Memory B cell (primary cell): ENCODE results near the gene SHOX.

Experiments used
- ATAC-seq: fragments of 150-1000 bp; cut with Tn5 transposase; 2 replicates; pipeline ENCODE4 v1.10.0; 2021; ENCODE audit warnings: low read depth, mild to moderate bottlenecking, moderate library complexity
- DNase-seq, 2 donors: peaks; one replicate each; pipeline ENCODE4 v3.0.0; 2022; ENCODE audit warnings: low spot score in 2 of 2
- H3K27ac Mint-ChIP-seq: one replicate; pipeline ENCODE4 v1.8.0; 2022; ENCODE audit warnings: mild to moderate bottlenecking, moderate library complexity, mixed read lengths
- H3K27me3 Mint-ChIP-seq: one replicate; pipeline ENCODE4 v1.8.0; 2022; ENCODE audit warnings: mixed read lengths
- H3K36me3 Mint-ChIP-seq: one replicate; pipeline ENCODE4 v1.8.0; 2022; ENCODE audit warnings: mild to moderate bottlenecking, mixed read lengths
- H3K4me1 Mint-ChIP-seq: one replicate; pipeline ENCODE4 v1.8.0; 2022; ENCODE audit warnings: mixed read lengths
- H3K4me3 Mint-ChIP-seq: one replicate; pipeline ENCODE4 v1.8.0; 2022; ENCODE audit warnings: mild to moderate bottlenecking, moderate library complexity, mixed read lengths
- H3K9me3 Mint-ChIP-seq: one replicate; pipeline ENCODE4 v1.8.0; 2022; ENCODE audit warnings: mixed read lengths

The SHOX gene

DNA sequence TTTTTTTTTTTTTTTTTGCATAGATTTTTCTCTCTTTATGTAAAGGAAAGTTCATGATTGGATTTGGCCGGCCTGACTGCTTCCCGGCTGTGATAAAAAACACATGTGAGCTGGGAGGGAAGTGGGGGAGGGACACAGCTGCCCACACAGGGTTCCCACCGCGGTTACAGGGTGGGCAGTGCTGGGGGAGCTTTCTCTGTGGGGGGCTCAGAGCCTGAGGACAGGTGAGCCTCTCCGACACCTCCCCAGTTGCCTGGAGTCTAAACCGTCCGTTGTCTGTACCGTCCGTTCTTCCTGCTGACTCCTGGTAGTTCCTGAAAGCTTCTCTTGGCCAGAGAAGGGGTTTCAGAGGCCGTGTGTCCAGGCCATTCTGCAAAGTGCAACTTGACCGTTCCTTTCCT lies 21.8 kb downstream of the SHOX start:
- DNase-seq: no peak
- Mint-ChIP-seq H3K36me3 (no peaks in the 10 kb centered on the region), H3K4me1 (no peaks in the 10 kb centered on the region), H3K27ac (no peak overlapping the region), H3K9me3 (no peaks in the 10 kb centered on the region), H3K27me3 (no peaks in the 10 kb centered on the region), H3K4me3 (no peak overlapping the region)
- ATAC-seq: no peak

GRCh38 chrX:653306-653705 lies 22.7 kb downstream of the SHOX start:
- Mint-ChIP-seq H3K27ac (no peak overlapping the region), H3K36me3 (no peaks in the 10 kb centered on the region), H3K9me3 (no peaks in the 10 kb centered on the region), H3K27me3 (no peaks in the 10 kb centered on the region), H3K4me1 (no peaks in the 10 kb centered on the region), H3K4me3 (no peak overlapping the region)
- ATAC-seq (no peak), DNase-seq (no peak)

GRCh38 chrX:661154-661553 lies 30.6 kb downstream of the SHOX start:
- peaks cover 2% of the 10 kb centered on the region for H3K9me3 Mint-ChIP-seq
- ATAC-seq (no peak), DNase-seq (no peak)
- no peaks in the 10 kb centered on the region for H3K36me3 Mint-ChIP-seq
- no peak overlapping the region for H3K4me3 Mint-ChIP-seq
- no peaks in the 10 kb centered on the region for H3K27me3 Mint-ChIP-seq
- no peaks in the 10 kb centered on the region for H3K4me1 Mint-ChIP-seq
- H3K27ac Mint-ChIP-seq: no peak overlapping the region

DNA sequence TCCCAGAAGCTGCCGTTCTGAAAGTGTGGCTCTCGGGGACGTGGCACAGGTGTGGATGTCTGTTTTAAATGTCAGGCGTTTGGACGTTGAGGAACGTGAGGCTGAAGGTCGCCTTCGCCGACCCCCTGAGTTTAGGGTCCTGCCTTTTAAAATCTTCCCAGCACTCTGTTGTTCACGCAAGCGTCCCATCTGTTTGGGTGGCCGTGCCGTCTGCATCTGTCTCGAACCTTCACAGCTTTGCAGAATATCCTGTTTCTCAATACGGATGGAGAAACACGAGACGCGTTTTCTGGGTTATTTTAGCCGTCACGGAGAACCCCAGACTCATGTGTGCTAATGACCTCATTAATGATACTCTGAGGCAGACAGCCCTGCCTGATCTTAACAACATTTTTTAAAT lies 31.5 kb downstream of the SHOX start:
- no peak for ATAC-seq
- no peak overlapping the region for H3K27ac Mint-ChIP-seq
- H3K9me3 Mint-ChIP-seq: peaks cover 2% of the 10 kb centered on the region
- no peaks in the 10 kb centered on the region for H3K36me3 Mint-ChIP-seq
- H3K4me3 Mint-ChIP-seq: no peak overlapping the region
- H3K4me1 Mint-ChIP-seq: no peaks in the 10 kb centered on the region
- no peaks in the 10 kb centered on the region for H3K27me3 Mint-ChIP-seq
- DNase-seq: no peak

DNA sequence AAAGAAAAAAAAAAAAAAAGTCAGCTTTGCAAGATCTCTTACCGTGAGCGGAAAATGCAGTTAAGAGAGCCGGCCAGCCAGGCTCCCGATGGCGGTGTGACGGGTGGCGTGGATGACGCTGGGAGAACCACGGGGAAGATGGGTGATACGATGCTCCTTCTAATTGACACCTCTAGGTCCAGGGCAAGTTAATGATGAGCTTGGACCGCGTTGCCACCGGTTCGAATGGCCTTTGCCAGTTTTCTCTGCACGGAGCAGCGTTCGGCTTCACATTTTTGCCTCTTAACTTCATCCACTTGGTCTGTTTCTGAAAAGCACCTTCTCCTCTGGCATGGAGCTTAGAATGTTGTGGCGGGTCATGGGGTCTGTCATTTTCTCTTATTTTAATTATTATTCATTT lies 33.2 kb downstream of the SHOX start:
- no peaks in the 10 kb centered on the region for H3K27me3 Mint-ChIP-seq
- no peak overlapping the region for H3K4me3 Mint-ChIP-seq
- H3K27ac Mint-ChIP-seq: no peak overlapping the region

GRCh38 chrX:666762-667720 lies 36.5 kb downstream of the SHOX start:
- Mint-ChIP-seq H3K9me3 (peaks cover 2% of the 10 kb centered on the region), H3K4me3 (no peak overlapping the region), H3K27ac (no peak overlapping the region), H3K4me1 (no peaks in the 10 kb centered on the region), H3K27me3 (peaks cover 3% of the 10 kb centered on the region), H3K36me3 (no peaks in the 10 kb centered on the region)
- DNase-seq: no peak
- no peak for ATAC-seq

More for the DNA sequence above, 33.2 kb downstream of the SHOX start:
- DNase-seq (no peak), ATAC-seq (no peak)
- H3K9me3 Mint-ChIP-seq: peaks cover 2% of the 10 kb centered on the region
- H3K4me1 Mint-ChIP-seq: no peaks in the 10 kb centered on the region
- H3K36me3 Mint-ChIP-seq: no peaks in the 10 kb centered on the region

DNA sequence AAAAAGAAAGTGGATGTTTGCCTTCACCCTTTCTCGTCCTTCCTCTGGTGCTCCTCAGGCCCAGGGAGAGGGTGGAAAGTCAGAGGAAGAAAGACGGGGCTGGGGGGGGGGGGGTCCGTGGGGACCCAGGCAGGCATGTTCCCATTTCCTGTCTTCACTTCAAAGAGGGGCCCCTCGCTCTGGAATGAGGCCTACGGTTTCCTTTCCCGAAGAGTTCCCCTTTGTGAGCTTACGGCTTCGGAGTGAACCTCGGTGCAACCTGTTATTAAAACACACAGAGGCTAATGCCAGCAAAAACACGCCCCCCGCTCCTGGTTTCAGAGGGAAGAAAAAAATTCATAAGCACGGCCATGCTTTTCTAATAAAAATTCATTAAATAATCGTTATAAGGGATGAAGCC lies 40.1 kb downstream of the SHOX start:
- H3K4me3 Mint-ChIP-seq: no peak overlapping the region
- DNase-seq (no peak), ATAC-seq (no peak)
- H3K36me3 Mint-ChIP-seq: peaks cover 4% of the 10 kb centered on the region
- H3K27me3 Mint-ChIP-seq: peaks cover 11% of the 10 kb centered on the region
- peaks cover 7% of the 10 kb centered on the region for H3K9me3 Mint-ChIP-seq
- no peaks in the 10 kb centered on the region for H3K4me1 Mint-ChIP-seq
- no peak overlapping the region for H3K27ac Mint-ChIP-seq

- no peak for DNase-seq
- Mint-ChIP-seq H3K27ac (no peak overlapping the region), H3K4me3 (no peak overlapping the region), H3K36me3 (peaks cover 4% of the 10 kb centered on the region), H3K9me3 (peaks cover 7% of the 10 kb centered on the region), H3K27me3 (peaks cover 11% of the 10 kb centered on the region), H3K4me1 (no peaks in the 10 kb centered on the region)
- no peak for ATAC-seq
Measured at GRCh38 chrX:672931-673330, 42.3 kb downstream of the SHOX start.

- DNase-seq: no peak
- Mint-ChIP-seq H3K4me3 (no peak overlapping the region), H3K27me3 (peaks cover 11% of the 10 kb centered on the region), H3K36me3 (peaks cover 4% of the 10 kb centered on the region), H3K4me1 (no peaks in the 10 kb centered on the region), H3K9me3 (peaks cover 12% of the 10 kb centered on the region), H3K27ac (no peak overlapping the region)
- ATAC-seq: no peak
Measured at GRCh38 chrX:675279-675954, 44.8 kb downstream of the SHOX start.

- ATAC-seq: no peak
- H3K27me3 Mint-ChIP-seq: peaks cover 11% of the 10 kb centered on the region
- peaks cover 12% of the 10 kb centered on the region for H3K9me3 Mint-ChIP-seq
- DNase-seq: no peak
- no peak overlapping the region for H3K27ac Mint-ChIP-seq
- H3K4me3 Mint-ChIP-seq: no peak overlapping the region
- H3K4me1 Mint-ChIP-seq: no peaks in the 10 kb centered on the region
- peaks cover 4% of the 10 kb centered on the region for H3K36me3 Mint-ChIP-seq
Measured at GRCh38 chrX:675955-676295, 45.3 kb downstream of the SHOX start.

- H3K27ac Mint-ChIP-seq: no peak overlapping the region
Measured at GRCh38 chrX:677376-677775, 46.8 kb downstream of the SHOX start.

DNA sequence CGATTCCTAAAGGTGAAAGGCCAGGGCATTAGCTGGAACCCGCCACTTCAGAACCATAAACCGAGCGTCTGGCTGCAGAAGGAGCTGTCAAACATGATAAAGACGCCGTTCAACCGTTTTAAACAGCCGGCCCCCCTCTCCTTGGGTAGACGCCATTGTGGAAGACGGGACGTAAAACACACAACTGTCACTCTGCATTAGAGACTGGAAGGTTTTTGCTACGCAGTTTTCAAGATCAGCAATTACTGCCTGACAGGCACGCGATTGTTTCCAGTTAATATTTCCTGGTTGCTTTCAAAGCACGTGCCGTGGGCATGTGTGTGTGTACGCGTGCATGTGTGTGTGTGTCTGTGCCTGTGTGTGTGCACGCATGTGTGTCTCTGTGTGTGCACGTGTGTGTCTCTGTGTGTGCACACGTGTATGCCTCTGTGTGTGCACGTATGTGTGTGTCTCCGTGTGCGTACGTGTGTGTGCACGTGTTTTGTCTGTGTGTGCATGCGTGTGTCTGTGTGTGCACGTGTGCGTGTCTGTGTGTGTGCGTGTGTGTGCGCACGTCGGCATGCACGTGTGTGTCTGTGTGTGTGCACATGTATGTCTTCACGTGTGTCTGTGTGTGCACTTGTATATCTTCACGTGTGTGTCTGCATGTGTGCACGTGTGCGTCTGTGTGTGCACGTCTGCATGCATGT lies 48.8 kb downstream of the SHOX start:
- no peak for ATAC-seq
- Mint-ChIP-seq H3K27me3 (peaks cover 2% of the 10 kb centered on the region), H3K4me1 (no peaks in the 10 kb centered on the region), H3K4me3 (no peak overlapping the region), H3K36me3 (no peaks in the 10 kb centered on the region), H3K27ac (no peak overlapping the region), H3K9me3 (peaks cover 18% of the 10 kb centered on the region)
- no peak for DNase-seq

More at GRCh38 chrX:677376-677775, 46.8 kb downstream of the SHOX start:
- DNase-seq: no peak
- Mint-ChIP-seq H3K36me3 (peaks cover 4% of the 10 kb centered on the region), H3K9me3 (peaks cover 22% of the 10 kb centered on the region), H3K4me3 (no peak overlapping the region), H3K4me1 (no peaks in the 10 kb centered on the region), H3K27me3 (peaks cover 5% of the 10 kb centered on the region)
- no peak for ATAC-seq

DNA sequence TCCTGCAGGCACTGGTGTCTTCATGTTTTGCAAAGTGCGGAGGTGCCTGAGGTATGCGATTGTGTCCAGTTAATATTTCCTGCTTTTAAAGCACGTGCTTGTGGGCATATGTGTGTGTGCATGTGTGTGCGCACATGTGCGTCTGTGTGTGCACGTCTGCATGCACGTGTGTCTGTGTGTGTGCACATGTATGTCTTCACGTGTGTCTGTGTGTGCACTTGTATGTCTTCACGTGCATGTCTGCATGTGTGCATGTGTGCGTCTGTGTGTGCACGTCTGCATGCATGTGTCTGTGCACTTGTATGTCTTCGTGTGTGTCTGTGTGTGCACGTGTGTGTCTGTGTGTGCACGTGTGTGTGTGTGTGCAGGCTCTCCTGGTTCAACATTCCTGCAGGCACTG lies 49.5 kb downstream of the SHOX start:
- Mint-ChIP-seq H3K36me3 (no peaks in the 10 kb centered on the region), H3K9me3 (peaks cover 18% of the 10 kb centered on the region), H3K27ac (no peak overlapping the region), H3K27me3 (peaks cover 2% of the 10 kb centered on the region), H3K4me1 (no peaks in the 10 kb centered on the region), H3K4me3 (no peak overlapping the region)
- DNase-seq: no peak
- no peak for ATAC-seq

DNA sequence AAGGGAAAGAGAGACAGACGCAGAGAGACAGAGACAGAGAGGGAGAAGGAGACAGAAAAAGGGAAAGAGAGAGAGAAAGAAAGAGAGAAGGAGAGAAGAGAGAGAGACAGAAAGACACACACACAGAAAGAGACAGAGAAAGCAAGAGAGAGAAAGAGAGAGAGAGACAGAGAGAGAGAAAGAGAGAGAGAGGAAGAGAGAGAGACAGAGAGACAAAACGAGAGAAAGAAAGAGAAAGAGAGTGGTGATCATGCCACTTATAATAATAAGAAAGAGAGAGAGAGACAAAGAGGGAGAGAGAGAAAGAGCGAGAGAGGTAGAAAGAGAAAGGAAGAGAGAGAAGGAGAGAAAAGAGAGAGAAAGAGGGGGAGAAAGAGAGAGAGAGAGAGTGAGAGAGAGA lies 51.4 kb downstream of the SHOX start:
- Mint-ChIP-seq H3K36me3 (peaks cover 4% of the 10 kb centered on the region), H3K9me3 (peaks cover 20% of the 10 kb centered on the region), H3K4me3 (no peak overlapping the region), H3K27ac (no peak overlapping the region), H3K4me1 (no peaks in the 10 kb centered on the region), H3K27me3 (no peaks in the 10 kb centered on the region)
- DNase-seq (no peak), ATAC-seq (no peak)
